Right lobe of liver (tissue), 6 donors: ENCODE results near the gene GRID1. TPM values are rescaled to one million over a fixed set of nuclear protein-coding genes. Genes with fewer than 3 reads are reported as not detected.

Source experiments
- ATAC-seq, 4 donors: fragments of 200-7000 bp; cut with Tn5 transposase; one replicate each; pipeline ENCODE4 v1.9.1; 2020; ENCODE audit warnings: mild to moderate bottlenecking in 4 of 4, moderate library complexity in 4 of 4
- DNase-seq, 3 donors: peaks; one replicate each; pipeline ENCODE4 v3.0.0-alpha.2; 2020
- H3K27ac ChIP-seq, 3 donors: fragments of 200-600 bp; one replicate each; pipeline ENCODE4 v1.8.0; 2022
- H3K27me3 ChIP-seq, 2 donors: fragments of 200-600 bp; one replicate each; pipeline ENCODE4 v1.8.0; 2022
- H3K36me3 ChIP-seq, 4 donors: fragments of 200-600 bp; sonication (generic) in 1 of 4; one replicate each; pipeline versions ENCODE4 v1.5.1 to v1.8.0; 2017 to 2022; ENCODE audit warnings: control low read depth in 1 of 4
- H3K4me1 ChIP-seq, 4 donors: fragments of 200-600 bp; sonication (generic) in 1 of 4; one replicate each; pipeline versions ENCODE4 v1.5.1 to v1.8.0; 2017 to 2022; ENCODE audit warnings: control low read depth in 1 of 4
- H3K4me3 ChIP-seq, 3 donors: fragments of 200-600 bp; one replicate each; pipeline ENCODE4 v1.8.0; 2022
- H3K9me3 ChIP-seq, 4 donors: fragments of 200-600 bp; sonication (generic) in 1 of 4; one replicate each; pipeline versions ENCODE4 v1.5.1 to v1.8.0; 2017 to 2022; ENCODE audit warnings: control low read depth in 1 of 4
- POLR2A ChIP-seq: fragments of 450-650 bp; IDR thresholded peaks from one replicate; pipeline ENCODE4 v1.6.1; 2017; ENCODE audit warnings: antibody characterized with exemption, mild to moderate bottlenecking
- WGBS: methylation state at CpG from one replicate; pipeline ENCODE4 v1.1.6; 2018; ENCODE audit warnings: low coverage, low lambda C conversion rate; ENCODE audit not compliant: insufficient coverage; ENCODE audit errors: missing lambda C conversion rate; 5-methylcytosine and 5-hydroxymethylcytosine counted together
- intact Hi-C, 2 donors: fragments of 100-400 bp; cut with DNase I; formaldehyde crosslinking; loops; one replicate each; pipeline versions ENCODE4 v1.11.2 to v1.14.1; 2022
- total RNA-seq, 6 experiments: library from RNA; depleted of rRNA in 2 of 6; stranded (reverse); fragments of >200 nt in 2 of 6; fragmentation: NEBNext Ultra II Directional in 3 of 6; extraction: Animal tissue kit (Norgen Biotek cat#: 25700) in 3 of 6; gene quantifications; one replicate each; pipeline versions ENCODE4 v1.1.0 to v1.2.4, GENCODE V29; 2016 to 2023
- TF ChIP-seq, protein P1 (sequence below), 4 donors: fragments of 200-600 bp in 3 of 4; fragments of 450-650 bp in 1 of 4; IDR thresholded peaks; one replicate each; pipeline versions ENCODE4 v1.5.1 to v1.8.0; 2016 to 2022; ENCODE audit warnings: antibody characterized with exemption in 4 of 4, mild to moderate bottlenecking in 2 of 4
- donor health status: DM: no; HTN: yes; CAD: no.
- donor health status: DM: no; HTN: no; CAD: no.
- donor health status: DM: no; HTN: no; CAD: no.
- donor health status: DM: no; HTN: yes; CAD: no.
- donor health status: DM: no; HTN: yes; CAD: no.

Gene GRID1
- total RNA-seq, 6 experiments from 2014 or later: 0.05 to 1.9 (median 0.81) TPM

DNA sequence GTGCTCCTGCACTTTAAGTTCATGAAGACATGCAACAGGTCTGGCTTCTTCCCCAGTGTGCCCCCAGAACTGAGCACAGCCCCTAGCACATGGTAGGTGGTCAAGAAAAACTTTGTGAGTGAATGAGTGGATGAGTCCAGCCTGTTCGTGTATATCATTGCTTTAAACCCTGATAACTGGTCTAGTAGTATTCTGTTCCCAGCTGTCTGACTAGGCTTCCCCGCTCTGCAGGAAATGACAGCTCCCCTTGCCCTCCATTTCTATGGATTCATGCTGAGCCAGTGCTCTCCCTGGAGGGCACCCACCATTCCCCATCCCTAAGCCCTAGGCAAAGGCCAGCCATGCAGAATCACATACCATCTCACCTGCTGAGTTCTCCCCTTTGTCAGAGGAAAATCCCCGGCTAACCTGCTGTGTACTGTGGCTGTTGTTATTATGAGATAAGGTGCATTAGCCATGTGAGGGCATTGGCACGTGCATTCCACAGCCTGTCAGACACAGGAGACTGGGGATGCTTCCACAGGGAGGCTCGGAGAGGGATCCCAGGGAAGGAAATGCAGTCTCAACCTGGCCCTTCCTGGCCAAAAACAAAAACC lies 698.9 kb downstream of the GRID1 start:
- TF ChIP-seq POLR2A: no peak
- TF ChIP-seq, protein P1, sequence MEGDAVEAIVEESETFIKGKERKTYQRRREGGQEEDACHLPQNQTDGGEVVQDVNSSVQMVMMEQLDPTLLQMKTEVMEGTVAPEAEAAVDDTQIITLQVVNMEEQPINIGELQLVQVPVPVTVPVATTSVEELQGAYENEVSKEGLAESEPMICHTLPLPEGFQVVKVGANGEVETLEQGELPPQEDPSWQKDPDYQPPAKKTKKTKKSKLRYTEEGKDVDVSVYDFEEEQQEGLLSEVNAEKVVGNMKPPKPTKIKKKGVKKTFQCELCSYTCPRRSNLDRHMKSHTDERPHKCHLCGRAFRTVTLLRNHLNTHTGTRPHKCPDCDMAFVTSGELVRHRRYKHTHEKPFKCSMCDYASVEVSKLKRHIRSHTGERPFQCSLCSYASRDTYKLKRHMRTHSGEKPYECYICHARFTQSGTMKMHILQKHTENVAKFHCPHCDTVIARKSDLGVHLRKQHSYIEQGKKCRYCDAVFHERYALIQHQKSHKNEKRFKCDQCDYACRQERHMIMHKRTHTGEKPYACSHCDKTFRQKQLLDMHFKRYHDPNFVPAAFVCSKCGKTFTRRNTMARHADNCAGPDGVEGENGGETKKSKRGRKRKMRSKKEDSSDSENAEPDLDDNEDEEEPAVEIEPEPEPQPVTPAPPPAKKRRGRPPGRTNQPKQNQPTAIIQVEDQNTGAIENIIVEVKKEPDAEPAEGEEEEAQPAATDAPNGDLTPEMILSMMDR (IDR thresholded peaks at IDR 0.05): no peak
- Histone ChIP-seq H3K4me3 (no peak overlapping the region), H3K4me1 (no peaks in the 10 kb centered on the region), H3K36me3 (no peaks in the 10 kb centered on the region), H3K9me3 (no peaks in the 10 kb centered on the region), H3K27me3 (no peaks in the 10 kb centered on the region), H3K27ac (no peak overlapping the region)
- WGBS: 22% methylated on average over 3 of the region's 5 CpGs
- ATAC-seq (no peak), DNase-seq (no peak)
- intact Hi-C loops: no loop called here

DNA sequence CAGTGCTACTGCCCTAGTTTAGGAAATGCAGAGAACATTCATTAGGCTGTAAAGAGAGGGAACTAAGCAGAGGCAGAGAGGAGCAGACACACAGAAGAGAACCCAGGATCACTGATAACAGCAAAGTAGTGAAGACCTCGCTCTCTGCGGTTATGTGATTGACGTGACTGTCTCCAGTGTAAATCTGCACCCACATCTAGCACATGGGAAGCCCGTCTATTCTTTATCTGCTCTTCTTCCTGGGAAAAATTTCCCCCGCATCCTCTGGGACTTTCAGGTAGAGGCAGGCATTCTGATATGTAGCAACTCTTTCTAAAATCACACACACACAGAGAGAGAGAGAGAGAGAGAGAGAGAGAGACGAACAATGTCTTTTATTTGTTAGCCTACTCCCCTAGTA lies 699.6 kb downstream of the GRID1 start:
- Histone ChIP-seq H3K4me1 (no peaks in the 10 kb centered on the region), H3K27ac (no peak overlapping the region), H3K9me3 (no peaks in the 10 kb centered on the region), H3K27me3 (no peaks in the 10 kb centered on the region), H3K4me3 (no peak overlapping the region), H3K36me3 (no peaks in the 10 kb centered on the region)
- ATAC-seq: no peak
- DNase-seq: no peak
- 34% methylated on average over 5 of the region's 6 CpGs for WGBS
- TF ChIP-seq, protein P1 (IDR thresholded peaks at IDR 0.05): no peak
- TF ChIP-seq POLR2A: no peak
- intact Hi-C loops: no loop called here

DNA sequence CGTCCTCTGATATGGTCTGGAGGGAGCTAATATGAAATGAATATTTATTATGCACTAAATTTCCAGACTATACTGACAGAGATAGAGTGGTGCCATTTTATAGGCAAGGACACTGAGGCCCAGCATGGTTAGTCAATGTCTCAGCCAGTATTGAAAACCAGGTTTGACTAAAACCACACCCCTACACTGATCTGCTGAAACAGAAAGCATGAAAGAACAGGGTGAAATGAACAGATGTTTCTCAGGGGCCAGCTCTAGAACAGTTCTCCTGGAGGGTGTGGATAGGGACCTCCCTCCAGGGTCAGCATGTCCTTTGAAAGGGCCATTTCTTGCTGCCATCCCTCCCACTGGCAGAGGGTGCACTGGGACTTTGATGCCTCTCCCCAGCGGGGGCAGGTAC lies 700.5 kb downstream of the GRID1 start:
- WGBS: 30% methylated on average over 1 of the region's 2 CpGs
- no peaks in the 10 kb centered on the region for H3K36me3 ChIP-seq
- no peak overlapping the region for H3K4me3 ChIP-seq
- H3K9me3 ChIP-seq: no peaks in the 10 kb centered on the region
- H3K27ac ChIP-seq: no peak overlapping the region
- no peaks in the 10 kb centered on the region for H3K4me1 ChIP-seq
- TF ChIP-seq, protein P1 (IDR thresholded peaks at IDR 0.05): no peak
- no peak for TF ChIP-seq POLR2A
- DNase-seq (no peak), ATAC-seq (no peak)
- no peaks in the 10 kb centered on the region for H3K27me3 ChIP-seq
- intact Hi-C loops: no loop called here

DNA sequence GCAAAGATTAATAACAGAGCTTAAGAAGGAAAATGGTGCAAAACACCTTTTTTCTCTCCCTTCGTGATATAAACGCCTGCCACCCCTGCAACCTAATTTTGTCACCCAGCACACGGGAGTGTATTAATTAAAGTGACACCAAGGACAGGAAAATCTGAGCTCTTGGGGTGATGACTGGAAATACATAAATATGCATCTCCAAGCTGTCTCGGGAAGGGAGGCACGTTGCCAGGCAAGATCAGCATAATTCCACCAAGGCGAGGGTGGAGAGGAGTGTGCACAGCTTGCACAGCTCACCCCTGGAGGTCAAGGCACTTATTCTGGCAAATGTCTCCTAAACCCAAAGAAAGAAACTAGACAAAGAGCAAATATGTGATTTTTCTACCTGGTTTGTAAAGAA lies 700.9 kb downstream of the GRID1 start:
- Histone ChIP-seq H3K9me3 (no peaks in the 10 kb centered on the region), H3K4me3 (no peak overlapping the region), H3K4me1 (no peaks in the 10 kb centered on the region), H3K27ac (no peak overlapping the region), H3K27me3 (no peaks in the 10 kb centered on the region), H3K36me3 (no peaks in the 10 kb centered on the region)
- ATAC-seq (no peak), DNase-seq (no peak)
- intact Hi-C loops: no loop called here
- TF ChIP-seq, protein P1 (IDR thresholded peaks at IDR 0.05): no peak
- TF ChIP-seq POLR2A: no peak
- 46% methylated on average over 6 of the region's 6 CpGs for WGBS

DNA sequence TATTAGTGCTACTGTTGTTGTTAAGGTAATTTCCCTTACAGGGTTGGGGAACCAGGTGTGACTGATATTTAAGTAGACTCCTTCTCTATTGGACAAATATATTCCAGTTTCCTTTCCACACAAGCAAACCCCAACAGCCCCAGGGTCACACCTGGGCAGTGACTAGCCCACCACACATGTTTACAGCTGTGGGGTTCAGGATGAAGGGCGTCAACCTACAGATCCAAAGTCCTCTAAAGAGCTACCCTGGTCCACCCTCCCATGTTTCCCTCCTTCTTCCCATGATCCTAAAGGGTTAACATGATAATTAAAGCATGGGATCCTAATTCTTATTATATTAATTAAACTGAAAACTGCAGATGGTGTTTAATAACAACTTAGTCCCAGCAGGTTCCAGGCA lies 701.5 kb downstream of the GRID1 start:
- TF ChIP-seq, protein P1 (IDR thresholded peaks at IDR 0.05): no peak
- TF ChIP-seq POLR2A: no peak
- intact Hi-C loops: no loop called here
- H3K4me1 ChIP-seq: no peaks in the 10 kb centered on the region
- ATAC-seq (no peak), DNase-seq (no peak)
- no peaks in the 10 kb centered on the region for H3K36me3 ChIP-seq
- no peaks in the 10 kb centered on the region for H3K9me3 ChIP-seq
- H3K4me3 ChIP-seq: no peak overlapping the region
- H3K27me3 ChIP-seq: no peaks in the 10 kb centered on the region
- H3K27ac ChIP-seq: no peak overlapping the region
- 0% methylated on average over 1 of the region's 1 CpG for WGBS
